Glutamatergic neuron (in vitro differentiated cells): ENCODE measurements around the gene SLC35E1. TPM values are rescaled to one million over a fixed set of nuclear protein-coding genes. Genes with fewer than 3 reads are reported as not detected.

Experiments used
- DNase-seq: peaks from one replicate; pipeline ENCODE4 v3.0.0; 2022
- H3K27ac Mint-ChIP-seq: one replicate; pipeline ENCODE4 v1.8.0; 2020; ENCODE audit warnings: mild to moderate bottlenecking, mixed read lengths, inconsistent platforms; ENCODE audit not compliant: unreplicated experiment
- H3K27me3 Mint-ChIP-seq: one replicate; pipeline ENCODE4 v1.8.0; 2020; ENCODE audit warnings: mild to moderate bottlenecking, moderate library complexity, mixed read lengths, inconsistent platforms; ENCODE audit not compliant: unreplicated experiment
- H3K36me3 Mint-ChIP-seq: one replicate; pipeline ENCODE4 v1.8.0; 2020; ENCODE audit warnings: mild to moderate bottlenecking, mixed read lengths, inconsistent platforms; ENCODE audit not compliant: unreplicated experiment
- H3K4me1 Mint-ChIP-seq: one replicate; pipeline ENCODE4 v1.8.0; 2020; ENCODE audit warnings: mild to moderate bottlenecking, low read depth, mixed read lengths, inconsistent platforms; ENCODE audit not compliant: unreplicated experiment
- H3K4me3 Mint-ChIP-seq: one replicate; pipeline ENCODE4 v1.8.0; 2020; ENCODE audit warnings: mild to moderate bottlenecking, mixed read lengths, inconsistent platforms; ENCODE audit not compliant: unreplicated experiment
- H3K9me3 Mint-ChIP-seq: one replicate; pipeline ENCODE4 v1.8.0; 2020; ENCODE audit warnings: mild to moderate bottlenecking, moderate library complexity, mixed read lengths, inconsistent platforms; ENCODE audit not compliant: unreplicated experiment
- total RNA-seq: library from RNA; stranded (reverse); fragmentation: NEBNext Ultra II Directional; extraction: Animal tissue kit (Norgen Biotek cat#: 25700); gene quantifications from one replicate; pipeline ENCODE4 v1.2.1, GENCODE V29; 2021; ENCODE audit not compliant: unreplicated experiment
- TF ChIP-seq, protein P1 (sequence below): fragments of 200-600 bp; sonication (generic); IDR thresholded peaks from one replicate; pipeline ENCODE4 v1.5.0; 2021; ENCODE audit not compliant: partially characterized antibody, unreplicated experiment

Gene SLC35E1
- total RNA-seq, 1 donor from 2014 or later, result 31.9 TPM

DNA sequence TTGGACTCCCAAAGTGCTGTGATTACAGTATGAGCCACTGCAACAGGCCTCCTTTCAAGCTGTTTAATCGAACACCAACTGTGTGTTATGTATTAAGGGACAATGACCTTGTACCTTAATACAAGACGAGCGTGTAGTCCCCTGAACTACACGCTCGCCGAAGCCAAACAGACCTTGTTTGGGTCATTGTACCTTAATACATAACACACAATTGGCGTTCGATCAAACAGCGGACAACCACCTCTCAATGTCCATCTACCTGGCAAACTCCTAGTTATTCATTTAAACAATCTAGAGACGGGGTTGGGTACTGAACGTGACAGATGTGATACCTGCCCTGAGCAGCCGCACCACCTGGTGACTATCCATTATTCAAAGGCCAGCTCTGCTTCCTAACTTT, 31.3 kb downstream of the SLC35E1 start:
- DNase-seq, result no peak
- Mint-ChIP-seq H3K36me3 (no peaks in the 10 kb centered on the region), H3K4me1 (peaks cover 10% of the 10 kb centered on the region), H3K27me3 (peaks cover 4% of the 10 kb centered on the region), H3K4me3 (peak overlapping the region; percentile 89), H3K27ac (peak overlapping the region; percentile 36), H3K9me3 (no peaks in the 10 kb centered on the region)
- TF ChIP-seq, protein P1, sequence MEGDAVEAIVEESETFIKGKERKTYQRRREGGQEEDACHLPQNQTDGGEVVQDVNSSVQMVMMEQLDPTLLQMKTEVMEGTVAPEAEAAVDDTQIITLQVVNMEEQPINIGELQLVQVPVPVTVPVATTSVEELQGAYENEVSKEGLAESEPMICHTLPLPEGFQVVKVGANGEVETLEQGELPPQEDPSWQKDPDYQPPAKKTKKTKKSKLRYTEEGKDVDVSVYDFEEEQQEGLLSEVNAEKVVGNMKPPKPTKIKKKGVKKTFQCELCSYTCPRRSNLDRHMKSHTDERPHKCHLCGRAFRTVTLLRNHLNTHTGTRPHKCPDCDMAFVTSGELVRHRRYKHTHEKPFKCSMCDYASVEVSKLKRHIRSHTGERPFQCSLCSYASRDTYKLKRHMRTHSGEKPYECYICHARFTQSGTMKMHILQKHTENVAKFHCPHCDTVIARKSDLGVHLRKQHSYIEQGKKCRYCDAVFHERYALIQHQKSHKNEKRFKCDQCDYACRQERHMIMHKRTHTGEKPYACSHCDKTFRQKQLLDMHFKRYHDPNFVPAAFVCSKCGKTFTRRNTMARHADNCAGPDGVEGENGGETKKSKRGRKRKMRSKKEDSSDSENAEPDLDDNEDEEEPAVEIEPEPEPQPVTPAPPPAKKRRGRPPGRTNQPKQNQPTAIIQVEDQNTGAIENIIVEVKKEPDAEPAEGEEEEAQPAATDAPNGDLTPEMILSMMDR, result no peak

DNA sequence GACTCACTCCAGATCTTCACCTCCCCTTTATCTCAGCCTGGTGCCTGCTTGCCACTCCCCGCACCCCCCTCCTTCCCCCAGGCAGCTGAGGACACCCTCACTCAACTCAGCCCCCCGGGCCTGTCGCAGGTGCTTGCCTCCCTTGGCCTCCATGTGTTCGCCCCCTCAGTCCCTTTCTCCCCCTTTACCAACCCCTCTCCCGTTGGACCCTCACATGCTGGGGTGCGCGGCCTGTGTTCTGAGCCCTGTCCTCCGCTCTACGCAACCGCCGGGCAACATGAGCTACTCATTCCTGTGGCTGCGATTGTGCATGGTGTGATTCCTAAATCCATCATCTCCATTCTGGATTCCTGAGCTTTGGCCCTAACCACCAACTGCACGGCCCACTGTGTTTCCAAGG, 35.1 kb downstream of the SLC35E1 start:
- peaks cover 5% of the 10 kb centered on the region for H3K4me1 Mint-ChIP-seq
- TF ChIP-seq, protein P1, result no peak
- no peaks in the 10 kb centered on the region for H3K9me3 Mint-ChIP-seq
- H3K36me3 Mint-ChIP-seq, result no peaks in the 10 kb centered on the region
- peaks cover 2% of the 10 kb centered on the region for H3K27me3 Mint-ChIP-seq
- no peak for DNase-seq
- no peak overlapping the region for H3K4me3 Mint-ChIP-seq
- H3K27ac Mint-ChIP-seq, result no peak overlapping the region

DNA sequence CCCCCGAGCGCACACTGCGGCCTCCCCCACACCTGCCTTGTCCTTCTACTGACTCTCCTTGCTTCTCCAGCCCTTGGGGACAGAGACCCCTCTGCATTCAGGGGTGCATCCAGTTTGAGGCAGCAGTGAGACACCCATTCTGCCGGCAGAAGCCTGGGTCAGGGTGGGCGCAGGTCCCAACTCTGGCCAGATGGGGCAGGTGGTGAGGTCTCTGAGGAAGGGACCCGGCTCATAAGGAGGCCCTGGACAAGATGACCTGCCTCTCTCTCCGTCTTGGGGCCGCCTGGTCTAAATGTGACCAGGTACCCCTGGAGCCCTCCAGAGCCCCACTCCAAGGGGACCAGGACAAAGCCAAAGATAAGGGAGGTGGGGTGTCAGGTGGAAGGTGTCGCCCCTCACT, 36.1 kb downstream of the SLC35E1 start:
- Mint-ChIP-seq H3K9me3 (no peaks in the 10 kb centered on the region), H3K27ac (no peak overlapping the region), H3K27me3 (peaks cover 4% of the 10 kb centered on the region), H3K36me3 (no peaks in the 10 kb centered on the region), H3K4me1 (peaks cover 2% of the 10 kb centered on the region), H3K4me3 (no peak overlapping the region)
- no peak for DNase-seq
- TF ChIP-seq, protein P1, result no peak

DNA sequence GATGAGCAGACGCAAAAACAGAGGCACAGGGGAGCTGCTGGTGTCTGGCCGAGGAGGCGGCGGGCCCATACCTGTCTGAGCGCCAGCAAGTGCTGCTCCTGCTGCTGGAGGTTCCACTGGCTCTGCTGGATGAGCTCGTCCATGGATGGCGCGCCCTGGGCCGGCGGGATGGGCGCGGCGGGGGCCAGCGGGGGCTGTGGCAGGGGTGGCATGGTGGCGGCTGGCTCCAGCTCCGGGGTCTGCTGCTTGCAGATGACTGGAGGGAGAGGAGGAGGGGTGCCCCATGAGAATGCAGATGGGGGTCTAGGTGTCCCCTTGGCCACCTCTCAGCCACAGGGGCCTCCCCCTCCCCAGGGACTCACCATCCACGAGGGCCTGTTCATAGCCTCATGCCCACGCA, 36.8 kb downstream of the SLC35E1 start:
- TF ChIP-seq, protein P1, result no peak
- Mint-ChIP-seq H3K4me1 (no peaks in the 10 kb centered on the region), H3K27me3 (peaks cover 4% of the 10 kb centered on the region), H3K36me3 (no peaks in the 10 kb centered on the region), H3K27ac (no peak overlapping the region), H3K4me3 (no peak overlapping the region), H3K9me3 (no peaks in the 10 kb centered on the region)
- DNase-seq, result no peak

DNA sequence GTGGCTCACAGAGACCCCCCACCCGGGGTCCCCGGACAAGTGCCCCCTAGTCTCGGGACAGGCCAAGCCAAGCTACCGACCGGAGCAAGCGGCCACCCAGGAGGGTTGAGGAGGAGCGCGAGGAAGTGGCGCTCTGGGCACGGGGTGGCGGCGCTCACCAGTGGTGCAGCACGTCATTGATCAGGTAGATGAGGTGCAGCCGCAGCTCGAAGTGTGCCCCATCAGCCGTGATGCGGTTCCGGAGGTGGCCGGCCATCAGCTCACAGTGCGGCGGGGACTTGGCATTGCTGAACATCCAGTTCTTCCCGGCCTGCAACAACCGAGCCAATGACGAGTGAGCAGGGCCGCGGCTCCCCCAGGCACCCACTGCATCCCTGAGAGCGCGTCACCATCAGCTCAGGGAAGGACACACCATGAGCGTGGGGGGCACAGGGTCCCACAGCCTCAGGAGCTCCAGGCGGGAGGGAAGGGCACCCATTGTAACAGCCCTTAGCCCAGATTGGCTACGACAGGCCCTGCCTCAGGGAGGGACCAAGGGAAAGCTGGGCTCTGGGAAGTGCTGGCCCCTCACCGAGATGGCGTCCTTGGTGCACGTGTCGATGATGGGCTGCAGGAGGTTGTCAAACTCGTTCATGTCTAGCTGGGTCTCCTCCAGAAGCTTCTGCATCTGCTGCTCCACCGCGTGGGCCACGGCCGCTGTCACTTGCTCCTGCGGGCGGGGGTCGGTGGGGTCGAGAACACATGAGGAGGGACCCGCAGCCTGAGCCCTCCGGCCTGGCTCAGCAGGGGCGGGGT, 39.6 kb downstream of the SLC35E1 start:
- Mint-ChIP-seq H3K9me3 (no peaks in the 10 kb centered on the region), H3K36me3 (no peaks in the 10 kb centered on the region)
- DNase-seq, result no peak

More for the DNA sequence above, 39.6 kb downstream of the SLC35E1 start:
- no peak overlapping the region for H3K4me3 Mint-ChIP-seq
- peaks cover 5% of the 10 kb centered on the region for H3K27me3 Mint-ChIP-seq
- H3K27ac Mint-ChIP-seq, result no peak overlapping the region
- H3K4me1 Mint-ChIP-seq, result no peaks in the 10 kb centered on the region
- TF ChIP-seq, protein P1, result no peak
